DMS153 treated with DMSO at 0.1 percent for 48 hours (cell line): ENCODE results near the gene ZDHHC5.
"Not testable (repeated sequence)": the region's sequence is repeated elsewhere in the genome, so short reads cannot be mapped to it uniquely, and the experiment has no call there.

Experiments
- DNase-seq: peaks from one replicate; lab custom pipeline; 2025; ENCODE audit not compliant: unreplicated experiment; lab: John Stamatoyannopoulos, UW

The ZDHHC5 gene

DNA sequence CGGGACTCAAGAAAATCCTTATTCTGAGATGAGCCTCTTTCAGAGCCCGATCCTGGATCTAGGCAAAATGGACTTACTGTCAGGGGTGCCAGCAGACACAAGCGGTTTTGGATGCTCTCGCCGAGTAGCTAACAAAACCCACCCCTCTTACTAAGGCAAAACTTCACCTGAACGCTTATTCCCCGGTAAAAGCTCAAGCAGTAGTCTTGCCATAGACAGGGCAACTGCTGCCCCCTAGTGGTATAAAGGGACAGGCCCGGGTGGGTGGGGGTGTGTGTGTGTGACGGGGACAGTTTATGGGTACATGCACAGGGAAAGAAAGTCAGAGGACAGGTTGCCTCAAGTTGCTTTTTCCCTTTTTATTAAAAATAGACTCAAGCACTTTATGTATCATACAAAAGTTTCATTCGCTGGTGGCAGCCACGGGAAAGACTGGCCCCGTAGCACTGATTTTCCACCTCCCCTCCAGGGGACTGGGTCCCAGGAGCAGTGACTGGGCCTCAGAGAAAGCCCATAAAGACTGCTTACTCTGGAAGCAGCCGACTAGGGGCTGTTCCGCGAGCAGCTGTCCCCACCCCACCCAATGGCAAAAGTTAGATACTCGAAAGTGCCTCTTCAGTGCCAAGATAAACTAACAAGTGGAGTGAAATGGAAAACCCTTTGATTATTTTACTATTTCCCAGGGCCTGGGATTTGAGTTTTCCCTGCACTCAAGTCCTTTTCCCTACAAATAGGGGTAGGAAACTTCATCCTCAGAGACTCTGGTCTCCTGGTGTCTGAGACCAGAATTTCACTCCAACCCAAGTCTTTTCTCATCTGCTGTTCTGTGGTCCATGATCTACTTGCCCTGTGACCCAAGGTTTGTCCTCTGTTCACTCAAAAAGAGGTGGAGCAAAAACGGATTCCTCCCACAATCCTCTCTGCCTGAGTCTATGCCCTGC, 22.9 kb upstream of the ZDHHC5 start:
- DNase-seq, result peak; percentile 53

DNA sequence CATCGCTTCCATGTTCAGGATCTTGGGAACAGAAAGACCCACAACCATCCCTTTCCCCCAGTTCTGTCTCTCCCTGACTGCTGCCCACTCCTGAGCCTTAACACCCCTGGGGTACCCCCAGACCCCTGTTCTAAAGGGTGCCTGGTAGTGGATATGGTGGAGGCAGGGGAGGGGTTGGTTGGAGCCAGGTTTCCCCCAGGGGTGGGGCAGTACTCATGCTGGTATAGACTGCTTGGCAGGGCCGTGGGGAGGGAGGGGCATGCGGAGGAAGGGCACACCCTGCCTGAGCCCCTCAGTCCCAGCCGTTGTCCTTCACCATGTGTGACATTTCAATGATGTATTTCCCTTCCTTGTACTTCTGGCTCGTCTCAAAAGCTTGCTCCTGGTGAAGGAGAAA, 22.2 kb upstream of the ZDHHC5 start:
- DNase-seq, result no peak

DNA sequence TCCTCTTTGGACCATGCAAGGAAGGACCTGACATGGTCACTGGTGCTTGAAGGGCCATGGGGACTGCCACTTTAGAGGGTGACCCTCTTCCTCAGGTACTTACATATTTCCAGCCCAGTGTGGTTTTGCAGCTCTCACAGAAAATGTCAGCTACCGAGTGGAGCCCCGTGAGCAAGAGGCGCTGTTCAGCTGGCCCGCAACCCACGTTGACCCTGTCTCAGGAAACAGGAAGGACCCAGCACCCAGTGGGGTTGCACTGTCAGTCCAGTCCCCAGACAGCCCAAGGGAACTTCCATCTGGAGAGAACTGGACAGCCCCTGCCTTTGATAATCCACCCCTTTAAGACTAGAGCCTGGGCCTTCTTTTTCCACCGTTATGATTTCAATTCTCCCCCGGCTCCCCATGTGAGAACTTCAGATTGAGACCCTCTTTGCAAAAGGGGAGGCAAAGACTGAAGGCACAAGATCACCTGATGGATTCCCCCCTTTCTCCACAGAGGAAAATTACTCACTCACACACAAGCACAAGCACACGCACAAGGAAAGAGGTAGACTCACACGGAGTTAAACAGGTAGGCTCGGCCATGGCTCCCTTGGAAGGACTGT, 21.6 kb upstream of the ZDHHC5 start:
- DNase-seq, result no peak

DNA sequence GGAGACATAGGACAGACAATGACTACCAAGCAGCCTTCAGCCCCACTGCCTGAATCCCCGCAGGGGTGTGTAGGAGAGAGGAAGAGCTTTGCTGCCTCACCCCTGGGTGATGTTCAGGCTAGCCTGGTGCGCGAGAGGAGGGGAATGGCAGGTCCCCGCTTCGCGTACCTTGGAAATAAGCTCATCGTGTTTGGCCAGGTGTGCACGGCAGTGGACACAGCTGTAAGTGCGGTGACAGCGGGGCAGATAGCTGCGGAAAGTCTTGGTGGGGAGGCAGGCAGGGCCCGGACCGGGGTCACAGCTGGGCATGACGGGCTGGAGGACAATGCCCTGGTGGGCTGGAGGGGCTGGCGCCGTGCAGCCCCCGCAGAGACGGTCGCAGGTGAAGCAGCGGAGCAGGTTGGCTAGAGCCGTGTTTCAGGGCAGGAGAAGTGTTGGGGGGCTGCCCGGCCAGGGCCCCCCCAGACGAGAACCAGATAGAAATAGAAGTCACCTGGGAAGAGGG, 21.1 kb upstream of the ZDHHC5 start:
- DNase-seq, result no peak

DNA sequence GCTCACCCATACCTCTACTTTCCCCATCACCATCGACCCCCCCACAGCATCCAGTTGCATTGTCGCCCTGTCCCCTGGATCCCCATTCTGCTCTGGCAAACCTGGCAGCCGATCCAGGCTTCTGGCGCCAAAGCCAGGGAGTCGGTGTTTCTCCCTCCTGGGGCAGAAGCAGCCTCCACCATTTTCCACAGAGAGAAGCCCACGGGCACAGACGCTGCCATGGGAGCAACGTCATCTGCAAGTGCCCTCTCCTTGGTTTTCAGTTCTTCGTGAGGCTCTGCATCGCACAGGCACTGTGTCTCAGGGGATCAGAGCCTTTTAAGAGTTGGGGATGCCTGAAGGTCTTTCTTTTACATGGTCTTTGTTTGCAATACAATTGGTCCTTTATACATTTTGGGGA, 20.5 kb upstream of the ZDHHC5 start:
- no peak for DNase-seq

DNA sequence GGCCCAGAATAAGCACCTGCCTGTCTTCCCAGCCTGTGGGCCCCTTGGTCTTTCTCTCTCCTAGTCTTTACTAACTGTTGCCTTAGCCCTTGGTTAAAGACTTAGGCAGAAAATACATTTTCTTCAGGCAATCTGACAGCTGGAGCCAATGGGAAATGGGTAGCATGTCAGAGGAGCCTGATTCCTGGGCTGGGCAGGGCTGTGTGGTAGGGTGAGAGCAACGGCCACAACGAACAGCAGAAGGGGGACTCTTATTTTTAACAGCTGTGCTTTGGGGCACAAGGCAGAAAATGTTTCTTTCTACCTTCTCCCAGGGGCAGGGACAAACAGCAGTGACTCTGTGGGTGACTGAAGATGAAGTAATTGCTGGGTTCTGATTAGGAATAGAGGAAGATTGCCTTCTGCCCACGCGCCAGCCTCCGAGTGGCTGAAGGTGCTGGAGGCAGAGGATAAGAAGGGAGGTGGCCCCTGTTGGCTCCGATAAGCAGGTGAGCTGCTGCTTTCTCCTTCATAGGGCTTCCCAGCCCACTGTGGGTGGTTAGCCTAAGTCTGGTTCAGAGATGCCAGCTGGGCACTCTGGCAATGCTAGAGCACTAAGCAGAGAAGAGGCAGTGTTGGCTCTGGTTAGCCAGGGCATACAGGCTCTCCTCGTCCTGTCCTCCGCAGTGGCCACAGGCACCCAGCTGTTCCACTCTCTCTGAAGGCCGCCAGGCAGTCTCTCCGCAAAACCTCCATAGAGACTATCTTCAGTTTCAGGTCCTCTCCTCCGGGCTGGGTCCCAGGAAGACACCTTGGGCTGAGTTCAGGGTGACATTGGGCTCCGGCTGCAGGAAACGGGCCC, 19.7 kb upstream of the ZDHHC5 start:
- no peak for DNase-seq

DNA sequence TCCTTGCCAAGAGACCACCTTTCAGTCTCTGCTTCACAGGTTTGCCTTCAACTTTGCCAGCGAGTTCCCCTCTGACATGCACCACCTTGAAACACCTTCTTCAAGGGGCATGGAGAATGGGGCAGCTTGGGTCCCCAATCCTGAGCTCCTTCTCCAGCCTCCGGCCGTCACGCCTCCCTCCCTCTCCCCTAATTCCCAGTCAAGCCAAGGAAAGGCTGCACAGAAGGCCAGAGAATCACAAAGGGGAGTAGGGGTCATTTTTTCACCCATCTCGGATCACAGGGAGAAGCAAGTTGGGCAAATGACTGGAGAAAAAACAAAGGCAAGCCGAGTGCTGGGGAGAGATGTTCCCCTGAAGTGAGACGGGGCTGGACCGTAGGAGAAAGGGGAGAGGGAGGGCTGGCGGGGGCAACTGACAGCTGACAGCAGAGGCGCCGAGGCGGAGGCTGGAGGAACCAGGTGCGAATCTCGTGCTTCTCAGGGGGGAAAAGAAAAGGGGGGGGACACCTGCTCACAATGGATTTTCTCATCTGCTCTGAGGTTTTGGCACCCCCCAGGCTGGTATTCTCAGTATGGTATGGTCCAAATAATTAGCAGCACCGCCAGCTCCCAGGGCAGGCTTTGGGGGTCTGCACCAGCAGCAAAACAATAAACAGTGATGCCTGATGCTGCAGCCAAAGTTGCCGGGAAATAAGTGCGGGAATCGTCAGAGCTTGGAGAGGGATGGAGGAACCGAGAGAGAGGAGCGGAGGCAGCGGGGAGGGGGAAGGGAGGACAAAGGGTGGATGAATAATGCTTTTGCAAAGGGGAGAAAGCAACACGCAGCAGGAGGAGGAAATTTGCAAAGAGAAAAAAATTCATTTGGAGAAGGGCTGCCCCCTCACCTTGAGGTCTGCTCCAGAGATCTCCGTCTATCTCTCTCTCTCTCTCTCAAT, 18.8 kb upstream of the ZDHHC5 start:
- no peak for DNase-seq

DNA sequence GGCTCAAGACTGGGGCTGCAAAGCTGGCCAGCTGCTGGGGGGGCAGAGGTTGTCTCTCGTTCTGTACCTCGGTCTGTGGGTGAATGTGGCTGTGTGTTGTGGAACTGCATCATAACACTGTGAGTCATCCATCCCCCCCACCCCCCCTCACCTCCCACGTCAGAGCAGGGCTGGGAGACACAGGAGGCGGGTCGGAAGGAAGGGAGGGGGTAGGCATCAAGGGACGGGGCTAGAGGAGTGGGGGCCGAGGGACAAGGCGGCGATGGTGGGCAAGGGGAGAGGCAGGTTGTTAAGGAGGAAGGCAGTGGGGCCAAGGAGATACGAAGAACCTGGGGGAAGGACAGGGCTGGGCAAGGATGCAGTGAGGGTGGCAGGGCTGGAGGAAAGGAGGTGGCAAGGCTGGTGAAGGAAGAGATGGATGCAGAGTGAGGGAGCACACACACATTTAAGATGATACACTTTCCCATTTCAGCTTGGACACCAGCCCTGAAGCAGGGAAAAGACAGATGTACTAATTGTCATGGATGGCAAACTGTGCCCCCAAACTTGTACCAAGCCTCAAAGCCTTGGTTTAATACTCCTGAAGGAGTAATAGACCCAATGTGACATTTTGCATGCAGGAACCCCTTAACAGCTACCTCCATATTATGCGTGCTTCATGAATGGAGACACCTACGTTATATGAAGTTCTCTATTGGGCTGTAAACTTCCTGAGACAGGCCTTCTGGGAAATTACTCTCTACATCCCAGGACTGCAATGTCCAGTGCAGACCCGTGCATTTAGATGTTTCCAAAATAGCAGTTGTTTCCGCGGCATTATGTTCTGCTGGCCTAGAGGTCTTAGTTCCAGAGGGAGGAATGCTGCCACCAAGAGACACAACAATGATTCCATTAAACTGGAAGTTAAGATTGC, 17.8 kb upstream of the ZDHHC5 start, which contains the start of gene YPEL4:
Gene YPEL4 (minus strand): TSS at position 87 of the 913 bp plus-strand sequence. CDS start 2,805 bp downstream, outside the sequence.
- DNase-seq, result no peak

DNA sequence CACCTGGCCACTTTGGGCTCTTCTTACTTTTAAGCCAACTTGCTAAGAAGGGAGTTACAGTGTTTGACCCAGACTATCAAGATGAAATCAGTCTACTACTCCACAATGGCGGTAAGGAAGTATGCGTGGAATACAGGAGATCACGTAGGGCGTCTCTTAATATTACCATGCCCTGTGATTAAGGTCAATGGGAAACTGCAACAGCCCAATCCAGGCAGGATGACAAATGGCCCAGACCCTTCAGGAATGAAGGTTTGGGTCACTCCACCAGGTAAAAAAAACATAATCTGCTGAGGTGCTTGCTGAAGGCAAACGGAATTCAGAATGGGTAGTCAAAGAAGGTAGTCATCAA, 17.2 kb upstream of the ZDHHC5 start:
- DNase-seq, result no peak

DNA sequence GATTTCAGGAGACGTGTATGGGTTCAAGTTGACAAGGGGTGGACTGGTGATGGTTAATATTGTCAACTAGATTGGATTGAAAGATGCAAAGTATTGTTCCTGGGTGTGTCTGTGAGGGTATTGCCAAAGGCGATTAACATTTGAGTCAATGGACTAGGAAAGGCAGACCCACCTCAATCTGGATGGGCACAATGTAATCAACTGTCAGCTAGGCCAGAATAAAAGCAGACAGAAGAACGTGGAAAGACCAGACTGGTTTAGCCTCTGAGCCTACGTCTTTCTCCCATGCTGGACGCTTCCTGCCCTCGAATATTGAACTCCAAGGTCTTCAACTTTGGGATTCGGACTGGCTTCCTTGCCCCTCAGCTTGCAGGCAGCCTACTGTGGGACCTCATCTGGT, 16.5 kb upstream of the ZDHHC5 start:
- DNase-seq, result no peak

DNA sequence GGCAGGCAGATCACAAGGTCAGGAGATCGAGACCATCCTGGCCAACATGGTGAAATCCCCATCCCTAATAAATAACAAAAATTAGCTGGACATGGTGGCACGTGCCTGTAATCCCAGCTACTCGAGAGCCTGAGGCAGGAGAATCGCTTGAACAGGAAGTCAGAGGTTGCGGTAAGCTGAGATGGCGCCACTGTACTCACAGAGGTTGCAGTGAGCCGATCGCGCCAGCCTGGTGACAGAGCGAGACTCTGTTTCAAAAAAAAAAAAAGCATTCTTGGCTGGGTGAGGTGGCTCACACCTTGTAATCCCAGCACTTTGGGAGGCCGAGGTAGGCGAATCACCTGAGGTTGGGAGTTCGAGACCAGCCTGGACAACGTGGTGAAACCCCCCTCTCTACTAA, 15.7 kb upstream of the ZDHHC5 start:
- DNase-seq, result not testable (repeated sequence)

DNA sequence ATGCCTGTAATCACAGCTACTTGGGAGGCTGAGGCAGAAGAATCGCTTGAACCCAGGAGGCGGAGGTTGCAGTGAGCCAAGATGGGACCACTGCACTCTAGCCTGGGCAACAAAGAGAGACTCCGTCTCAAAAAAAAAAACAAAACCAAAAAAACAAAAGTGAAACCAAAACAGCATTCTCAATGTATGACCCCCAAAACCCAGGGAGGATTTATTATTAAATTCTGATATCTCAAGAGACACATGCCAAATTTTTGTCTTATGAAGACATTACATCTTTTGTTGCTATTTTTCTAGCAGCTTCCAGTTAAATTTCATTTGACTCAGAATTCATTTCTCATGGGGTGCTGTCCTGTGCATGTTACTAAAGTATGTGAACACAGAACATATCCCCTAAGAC, 15.3 kb upstream of the ZDHHC5 start:
- DNase-seq, result no peak

DNA sequence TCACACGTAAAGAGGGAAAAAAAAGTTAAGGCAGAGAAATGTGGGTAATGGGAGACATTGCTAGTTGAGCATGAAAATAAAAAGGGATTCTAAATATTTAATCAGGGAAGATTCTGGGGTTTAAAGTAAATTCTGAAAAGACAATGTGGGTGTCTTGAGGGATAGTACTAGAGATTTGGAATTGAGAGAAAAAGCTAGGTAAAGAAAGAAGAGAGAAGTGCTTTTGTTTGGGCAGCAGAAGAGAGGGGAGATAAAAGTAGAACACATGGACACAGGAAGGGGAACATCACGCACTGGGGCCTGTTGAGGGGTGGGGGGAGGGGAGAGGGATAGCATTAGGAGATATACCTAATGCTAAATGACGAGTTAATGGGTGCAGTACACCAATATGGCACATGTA, 14.8 kb upstream of the ZDHHC5 start:
- DNase-seq, result no peak

DNA sequence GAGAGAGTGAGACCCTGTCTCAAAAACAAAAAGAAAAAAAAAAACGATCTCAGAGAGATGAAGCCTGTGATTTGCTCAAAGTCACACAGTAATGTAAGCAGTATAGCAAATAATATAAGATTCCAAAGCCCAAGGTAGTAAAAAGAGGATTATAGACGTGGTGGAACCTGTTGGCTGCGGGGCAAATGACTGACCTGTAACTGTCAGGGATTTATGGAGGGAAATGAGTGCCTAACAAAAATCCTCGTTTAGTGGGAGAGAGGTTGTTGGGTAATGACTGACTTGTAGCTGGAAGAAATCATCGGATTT, 11.1 kb upstream of the ZDHHC5 start:
- DNase-seq, result no peak

DNA sequence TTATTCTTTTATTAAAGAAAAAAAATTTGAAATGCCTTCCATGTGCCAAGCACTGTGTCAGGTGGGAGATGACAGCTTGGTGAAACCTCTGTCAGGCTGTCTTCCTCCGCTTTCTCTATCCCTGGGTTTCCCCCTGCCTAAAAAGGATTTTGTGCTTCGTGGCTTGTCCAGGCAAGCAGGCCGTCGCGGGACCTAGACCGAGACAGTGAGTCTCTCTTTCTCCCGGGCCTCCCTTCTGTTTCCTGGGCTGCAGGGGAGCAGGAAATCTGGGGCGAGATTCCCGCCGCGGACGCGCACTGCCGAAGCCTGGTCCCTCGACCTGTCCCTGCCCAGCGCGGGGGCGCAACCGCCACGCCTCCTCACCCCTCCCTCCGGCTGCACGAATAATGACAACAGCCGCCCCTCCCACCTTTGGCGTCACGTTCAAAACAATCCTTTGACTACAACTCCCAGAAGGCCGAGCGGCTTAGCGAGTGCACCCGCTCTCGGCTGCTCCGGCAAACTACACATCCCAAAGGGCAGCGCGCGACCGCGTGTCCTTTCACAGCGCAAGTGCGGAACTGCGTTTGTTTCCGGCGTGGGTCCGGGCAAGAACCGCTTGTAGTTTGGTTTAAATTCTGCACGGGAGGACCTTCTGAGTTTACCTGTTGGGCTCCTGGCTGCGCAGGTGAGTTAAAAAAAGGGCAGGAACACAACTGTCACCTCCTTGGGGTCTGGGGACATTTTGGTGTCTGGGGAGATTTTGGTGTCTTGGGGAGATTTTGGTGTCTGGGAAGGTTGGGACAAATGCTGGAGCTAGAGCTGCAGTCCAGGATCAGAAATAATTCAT, 10.5 kb upstream of the ZDHHC5 start, which contains the start of gene CLP1:
Gene CLP1 (plus strand): TSS at position 569 of the 829 bp plus-strand sequence. CDS start 1,715 bp downstream, outside the sequence.
- peak; percentile 96 for DNase-seq

DNA sequence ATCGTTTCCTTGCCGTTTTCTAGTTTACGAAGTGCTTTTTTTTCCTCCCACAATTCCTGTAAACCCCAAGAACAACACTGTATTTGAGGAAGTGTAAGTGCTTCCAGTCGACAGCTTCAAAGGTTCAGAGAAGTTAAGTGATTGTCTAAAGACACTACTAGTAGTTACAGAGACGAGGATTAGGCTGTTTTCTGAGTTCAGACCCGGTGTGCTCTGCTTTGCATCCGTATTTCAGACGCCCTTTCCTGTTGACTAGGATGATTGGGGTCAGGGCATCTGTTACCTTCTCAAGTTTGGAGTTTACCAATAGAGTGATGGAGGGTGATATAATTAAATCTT, 9.9 kb upstream of the ZDHHC5 start:
- DNase-seq, result no peak

DNA sequence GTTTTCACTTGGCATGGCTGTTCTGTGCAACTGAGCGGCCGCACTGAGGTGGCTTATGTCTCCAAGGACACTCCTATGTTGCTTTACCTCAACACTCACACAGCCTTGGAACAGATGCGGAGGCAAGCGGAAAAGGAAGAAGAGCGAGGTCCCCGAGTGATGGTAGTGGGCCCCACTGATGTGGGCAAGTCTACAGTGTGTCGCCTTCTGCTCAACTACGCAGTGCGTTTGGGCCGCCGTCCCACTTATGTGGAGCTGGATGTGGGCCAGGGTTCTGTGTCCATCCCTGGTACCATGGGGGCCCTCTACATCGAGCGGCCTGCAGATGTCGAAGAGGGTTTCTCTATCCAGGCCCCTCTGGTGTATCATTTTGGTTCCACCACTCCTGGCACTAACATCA, 8.2 kb upstream of the ZDHHC5 start:
- no peak for DNase-seq

DNA sequence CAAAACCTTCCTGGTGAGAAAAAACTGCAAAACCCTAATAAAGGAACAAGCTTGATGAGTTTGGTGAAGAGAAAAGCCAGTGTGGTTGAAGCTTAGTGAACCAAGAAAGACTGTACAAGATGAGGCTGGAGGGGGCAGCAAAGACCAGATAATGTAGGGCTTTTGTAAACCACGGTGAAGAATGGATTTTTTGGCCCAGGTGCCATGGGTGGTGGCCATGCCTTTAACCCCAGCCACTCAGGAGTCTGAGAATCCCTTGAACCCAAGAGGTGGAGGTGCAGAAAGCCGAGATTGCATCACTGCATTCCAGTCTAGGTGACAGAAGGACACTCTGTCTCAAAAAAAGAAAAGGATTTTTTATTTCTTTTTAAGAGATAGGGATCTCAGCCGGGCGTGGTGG, 5.0 kb upstream of the ZDHHC5 start:
- no peak for DNase-seq

DNA sequence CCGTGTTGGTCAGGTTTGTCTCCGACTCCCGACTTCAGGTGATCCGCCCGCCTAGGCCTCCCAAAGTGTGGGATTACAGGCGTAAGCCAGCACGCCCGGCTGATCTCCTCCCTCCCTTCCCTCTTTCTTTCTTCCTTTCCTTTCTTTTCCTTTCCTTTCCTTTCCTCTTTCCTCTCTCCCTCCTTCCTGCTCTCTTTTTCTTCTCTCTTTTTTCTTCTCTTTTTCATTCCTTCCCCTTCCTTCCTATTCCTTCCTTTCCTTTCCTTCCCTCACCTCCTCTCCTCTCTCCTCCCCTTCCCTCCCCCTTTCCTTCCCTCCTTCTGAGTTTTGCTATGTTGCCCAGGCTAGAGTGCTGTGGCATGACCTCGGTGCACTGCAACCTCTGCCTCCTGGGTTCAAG, 3.9 kb upstream of the ZDHHC5 start:
- DNase-seq, result no peak
